GM19452 (cell line): ENCODE data around the gene HS1BP3.

Experiments used
- ATAC-seq: cut with Tn5 transposase; IDR thresholded peaks from one replicate; pipeline ENCODE4 v1.9.1; 2021; ENCODE audit not compliant: unreplicated experiment

Gene HS1BP3

DNA sequence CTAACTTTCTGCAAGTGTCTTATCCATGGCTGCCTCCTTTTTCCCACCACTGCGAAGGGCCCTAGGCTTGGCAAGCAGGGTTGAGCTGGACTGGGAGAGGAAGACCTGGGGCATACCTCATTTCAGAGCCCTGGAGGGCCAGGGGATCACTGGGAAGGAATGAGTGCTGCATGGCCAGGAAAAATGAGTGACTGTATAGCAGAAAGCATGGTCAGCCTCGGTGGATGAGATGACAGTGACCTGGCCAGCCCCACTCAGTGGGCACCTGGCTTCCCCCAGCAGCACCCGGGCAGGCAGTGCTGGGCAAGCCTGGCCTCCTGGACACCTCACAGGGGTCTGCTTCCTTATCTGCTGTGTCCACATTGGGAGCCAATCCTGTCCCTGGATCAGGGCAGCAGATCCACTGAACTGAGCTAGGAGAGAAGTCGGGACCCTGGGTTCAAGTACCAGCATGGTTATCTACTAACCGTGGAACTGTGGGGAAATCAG is 76.4 kb downstream of the HS1BP3 start:
- no peak for ATAC-seq

DNA sequence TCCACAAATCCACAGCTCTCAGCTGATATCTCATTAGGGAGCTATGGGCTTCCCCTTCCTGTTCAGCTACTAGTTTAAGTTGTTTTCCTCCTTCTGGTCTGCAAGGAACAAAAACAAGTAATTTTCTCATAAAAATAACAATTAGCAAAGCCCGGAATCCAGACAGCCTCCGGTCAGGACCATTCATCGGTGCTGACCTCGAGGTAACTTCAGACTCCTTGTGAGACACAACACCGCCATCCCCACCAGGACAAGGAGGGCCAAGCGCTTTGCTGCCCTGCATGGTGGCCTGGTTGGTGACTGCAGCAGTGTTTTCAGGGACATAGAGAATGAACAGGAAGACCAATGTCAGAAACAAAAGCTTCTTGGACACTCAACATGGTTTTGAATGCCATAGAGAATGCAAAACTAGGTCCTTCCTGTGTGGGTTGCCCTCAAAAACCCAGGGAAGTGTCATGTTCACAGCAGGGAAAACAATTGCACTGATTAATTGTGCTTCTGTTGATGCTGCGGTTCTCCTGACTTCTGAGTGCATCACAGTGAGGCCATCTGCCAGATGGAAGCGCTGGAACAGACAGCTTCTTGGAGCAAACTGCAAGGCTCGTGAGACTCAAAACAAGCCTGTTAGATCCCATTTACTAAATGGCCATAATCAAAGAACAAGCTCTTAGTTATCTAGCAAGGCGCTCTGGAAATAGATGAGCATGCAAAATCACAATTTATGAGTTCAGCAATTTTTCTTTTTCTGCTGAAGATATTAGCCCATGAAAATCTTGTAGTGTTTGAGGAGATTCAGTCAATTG is 77.1 kb downstream of the HS1BP3 start:
- ATAC-seq, result no peak

DNA sequence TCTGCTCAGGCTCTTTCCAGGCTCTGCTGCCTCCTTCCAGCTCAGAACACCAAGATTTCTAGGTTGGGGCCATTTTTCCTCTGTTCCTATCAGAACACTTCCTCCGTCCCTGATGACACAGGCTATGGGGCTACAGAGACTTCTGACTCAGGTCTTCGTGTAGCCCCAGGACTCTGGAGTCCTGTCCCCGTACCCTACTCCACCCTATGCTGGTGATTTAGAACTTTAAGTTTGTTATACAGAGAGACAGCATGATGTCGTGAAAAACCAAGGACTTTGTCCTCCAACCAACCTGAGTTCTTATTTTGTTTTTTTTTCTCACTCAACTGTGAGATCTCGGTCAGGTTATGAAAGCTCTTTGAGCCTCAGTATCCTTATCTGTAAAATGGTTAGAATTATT is 78.7 kb downstream of the HS1BP3 start:
- no peak for ATAC-seq

DNA sequence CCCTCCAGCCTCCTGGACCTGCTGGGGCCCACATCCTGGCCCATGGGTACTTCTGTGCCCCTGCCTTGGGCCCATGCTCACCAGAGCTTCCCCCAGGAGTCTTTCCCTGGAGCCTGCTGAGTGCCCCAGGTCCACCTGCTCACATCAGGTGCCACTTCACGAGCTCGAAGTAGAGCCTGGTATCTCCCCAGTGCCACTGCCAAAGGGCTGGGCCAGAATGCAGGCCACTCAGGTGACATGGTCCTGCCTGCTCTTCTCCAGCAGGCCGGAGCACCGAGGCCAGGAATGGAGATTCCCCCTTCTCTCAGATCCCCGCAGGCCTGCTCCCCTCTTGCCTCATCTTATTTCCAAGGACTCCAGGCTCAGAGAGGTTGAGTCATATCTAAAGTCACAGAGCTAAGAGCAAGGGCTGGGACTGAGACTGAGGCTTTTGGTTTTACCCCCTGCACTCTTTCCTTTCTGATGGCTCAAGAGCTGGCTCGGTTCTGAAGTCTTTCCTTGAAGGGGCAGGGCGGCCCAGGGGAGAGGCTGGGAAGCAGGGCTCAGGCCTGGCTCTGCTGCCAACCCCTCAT is 79.2 kb downstream of the HS1BP3 start:
- no peak for ATAC-seq

DNA sequence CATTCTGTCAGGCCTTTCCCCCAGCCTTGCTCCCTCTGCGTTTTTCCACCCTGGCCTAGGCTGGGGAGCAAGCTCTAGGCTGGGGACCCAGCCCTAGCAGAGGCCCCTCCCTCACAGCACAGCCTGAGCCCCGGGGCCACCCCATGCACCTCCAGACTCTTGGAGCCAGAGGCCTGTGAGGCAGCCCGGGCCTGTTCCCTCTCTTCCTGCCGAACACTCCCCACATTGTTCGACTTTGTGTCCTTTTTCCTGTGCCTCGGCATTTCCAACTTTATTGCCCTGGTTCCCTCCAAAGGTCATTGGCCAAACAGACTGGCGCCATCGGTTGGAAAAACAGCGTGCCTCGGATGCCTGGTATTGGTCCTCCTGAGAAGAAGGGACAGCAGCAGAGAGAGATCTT is 79.7 kb downstream of the HS1BP3 start:
- ATAC-seq, result no peak

DNA sequence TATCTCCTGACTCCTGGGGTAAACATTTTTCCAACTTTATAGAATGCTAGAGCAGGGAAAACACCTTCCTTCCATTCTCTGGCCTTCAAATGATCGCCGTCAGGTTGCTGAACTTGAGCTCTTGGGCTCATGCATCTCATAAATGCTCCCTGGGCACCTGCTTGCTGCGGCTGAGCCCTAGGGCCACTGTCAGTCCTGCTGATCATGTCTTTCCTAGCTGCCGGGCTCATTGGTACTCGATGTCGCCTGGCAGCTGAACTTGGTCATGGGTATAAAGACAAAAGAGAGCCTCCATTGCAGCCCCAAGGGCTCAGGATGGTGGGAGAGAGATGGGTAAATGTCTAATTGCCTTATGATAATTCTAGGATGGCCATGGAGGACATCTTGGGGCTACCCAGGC is 80.6 kb downstream of the HS1BP3 start:
- no peak for ATAC-seq

DNA sequence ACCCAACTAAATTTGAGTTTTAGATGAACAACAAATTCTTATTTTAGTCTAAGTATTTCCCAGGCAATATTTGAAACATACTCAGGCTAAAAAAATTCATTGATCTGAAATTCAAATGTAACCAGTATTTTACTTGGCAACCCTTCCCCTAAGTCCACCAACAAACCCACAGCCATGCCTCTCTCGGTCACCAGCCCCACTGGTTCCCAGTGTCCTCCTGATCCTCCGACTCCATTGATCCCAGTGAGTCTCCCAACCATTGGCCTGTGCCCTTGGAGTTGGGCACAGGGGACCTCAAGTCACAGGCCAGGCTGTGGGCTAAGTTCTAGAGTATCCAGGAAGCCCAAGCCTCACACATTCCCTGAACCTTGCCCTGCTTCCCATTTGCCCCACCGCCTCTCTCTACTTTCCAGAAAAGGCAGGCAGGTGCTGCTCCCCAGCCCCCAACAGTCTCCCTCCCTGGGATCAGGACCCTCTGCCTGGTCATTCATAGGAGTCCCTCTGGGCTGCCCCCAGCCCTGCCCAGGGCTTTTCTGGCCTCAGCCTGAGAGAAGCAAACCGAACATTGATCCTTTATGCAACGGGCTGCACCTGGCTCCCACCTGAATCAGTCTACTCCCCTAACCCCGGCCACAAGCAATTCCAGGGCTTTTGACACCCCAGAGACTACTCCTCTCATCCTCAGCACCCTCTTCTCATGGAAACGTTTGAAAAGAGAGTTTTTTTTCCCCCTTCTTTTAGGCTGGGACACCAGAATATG is 81.3 kb downstream of the HS1BP3 start:
- ATAC-seq, result no peak

DNA sequence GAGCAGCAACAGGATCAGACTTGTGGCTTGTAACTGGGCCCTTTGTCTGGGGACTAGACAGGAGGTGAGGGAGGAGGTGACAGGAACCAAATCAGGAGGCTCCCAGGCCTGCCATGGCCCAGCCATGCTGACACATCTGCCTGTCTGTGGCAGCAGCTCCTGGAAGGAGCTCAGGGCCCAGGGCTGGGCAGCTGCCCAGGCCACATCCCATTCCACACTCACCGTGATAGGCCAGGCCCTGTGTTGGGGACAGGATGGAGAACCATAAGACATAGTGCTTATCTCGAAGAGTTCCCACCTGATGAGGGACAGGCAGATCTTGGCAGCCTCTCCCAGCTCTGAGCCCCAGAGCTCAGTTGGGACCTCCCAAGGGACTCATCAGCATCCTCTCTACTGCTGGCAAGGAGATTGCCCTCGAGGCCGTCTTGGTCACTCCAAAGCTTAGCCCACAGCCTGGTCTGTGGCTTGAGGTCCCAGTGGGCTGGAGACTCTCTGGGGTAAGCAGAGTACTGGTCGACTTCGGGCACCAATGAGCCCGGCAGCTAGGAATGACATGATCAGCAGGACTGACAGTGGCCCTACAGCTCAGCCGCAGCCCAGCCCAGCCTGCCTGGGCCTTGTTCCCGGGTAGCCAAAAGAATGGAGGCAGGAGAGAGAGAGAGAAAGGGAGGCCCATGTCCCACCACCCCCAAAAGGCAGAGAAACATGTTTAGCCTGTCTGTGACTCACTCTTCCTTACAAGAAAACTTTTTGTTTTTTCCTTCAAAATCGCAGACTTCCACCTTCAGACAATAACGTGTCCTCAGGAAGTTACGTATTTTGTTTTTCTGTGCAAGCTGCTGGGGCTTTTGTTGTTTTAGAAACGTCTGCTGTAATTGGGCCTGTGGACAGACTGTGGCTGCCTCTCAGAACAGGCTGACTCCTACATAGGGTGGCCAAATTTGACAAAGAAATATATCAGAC is 82.1 kb downstream of the HS1BP3 start:
- no peak for ATAC-seq

DNA sequence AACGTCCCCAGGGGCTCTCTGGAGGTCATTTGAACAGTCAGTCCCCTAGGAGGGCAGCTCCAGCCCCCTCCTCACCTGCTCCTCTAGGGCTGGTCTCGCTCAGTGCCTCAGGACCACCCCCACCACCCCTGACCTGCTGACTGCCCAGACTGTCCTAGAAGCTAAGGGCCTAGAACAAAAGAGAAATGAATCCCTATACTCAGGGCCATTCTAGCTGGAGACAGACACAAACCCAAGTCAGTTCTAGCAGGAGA is 83.0 kb downstream of the HS1BP3 start:
- no peak for ATAC-seq
